GM18505 (cell line): ENCODE measurements around the gene PPP2R1B.
A peak's percentile ranks its signal among the peaks of the same experiment; 100 is the strongest.
"Not testable (repeated sequence)": the region's sequence is repeated elsewhere in the genome, so short reads cannot be mapped to it uniquely, and the experiment has no call there.

Experiments
- ATAC-seq: cut with Tn5 transposase; IDR thresholded peaks from one replicate; pipeline ENCODE4 v1.9.1; 2021; ENCODE audit not compliant: unreplicated experiment
- POLR2A ChIP-seq: IDR thresholded peaks from 4 replicates; pipeline ENCODE4 v1.6.1; 2011; ENCODE audit warnings: borderline replicate concordance; ENCODE audit not compliant: insufficient read depth, insufficient read length; ENCODE audit errors: extremely low read depth

The PPP2R1B gene

GRCh38 chr11:111720801-111721494 lies 45.2 kb downstream of the PPP2R1B start:
- TF ChIP-seq POLR2A: no peak
- ATAC-seq: no peak

DNA sequence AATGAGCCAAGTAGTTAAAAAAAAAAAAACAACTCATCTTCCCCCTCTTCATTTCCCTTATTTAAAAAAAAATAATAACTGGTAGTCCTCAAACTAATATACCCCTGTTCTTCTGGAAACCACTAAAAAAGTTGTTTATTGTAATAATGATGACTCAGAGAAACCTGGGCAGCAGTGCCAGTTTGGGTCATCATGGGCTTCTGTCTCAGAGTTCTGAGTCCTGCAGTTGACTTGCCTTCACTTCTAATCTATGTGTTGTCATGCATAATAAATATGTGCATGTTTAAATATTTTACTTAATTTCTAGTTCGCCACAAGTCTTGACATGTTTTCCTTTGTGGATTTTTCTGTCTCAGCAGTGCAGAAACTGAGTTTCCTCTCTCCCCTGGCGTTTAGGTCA lies 46.8 kb downstream of the PPP2R1B start:
- ATAC-seq: no peak
- no peak for TF ChIP-seq POLR2A

DNA sequence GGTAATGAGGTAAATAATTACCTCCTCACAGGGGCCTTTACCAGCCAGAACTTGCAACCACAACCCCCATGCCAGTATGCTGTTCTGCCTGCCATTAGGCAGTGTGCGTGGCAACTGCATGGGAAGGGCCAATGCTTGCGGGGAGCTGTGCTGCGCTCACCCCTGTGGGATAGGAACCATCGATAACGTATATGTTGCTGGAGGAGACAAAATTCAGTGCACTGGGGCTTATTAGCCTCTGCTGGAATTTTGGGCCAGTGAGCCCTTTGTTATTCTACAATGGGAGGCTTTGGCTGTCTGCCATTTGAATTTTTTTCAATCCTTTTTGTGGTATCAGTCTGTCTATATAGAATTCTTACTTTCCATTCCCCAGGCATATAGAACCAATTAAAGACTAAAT lies 47.3 kb downstream of the PPP2R1B start:
- TF ChIP-seq POLR2A: no peak
- no peak for ATAC-seq

GRCh38 chr11:111718436-111718835 lies 47.8 kb downstream of the PPP2R1B start:
- no peak for ATAC-seq
- TF ChIP-seq POLR2A: no peak

DNA sequence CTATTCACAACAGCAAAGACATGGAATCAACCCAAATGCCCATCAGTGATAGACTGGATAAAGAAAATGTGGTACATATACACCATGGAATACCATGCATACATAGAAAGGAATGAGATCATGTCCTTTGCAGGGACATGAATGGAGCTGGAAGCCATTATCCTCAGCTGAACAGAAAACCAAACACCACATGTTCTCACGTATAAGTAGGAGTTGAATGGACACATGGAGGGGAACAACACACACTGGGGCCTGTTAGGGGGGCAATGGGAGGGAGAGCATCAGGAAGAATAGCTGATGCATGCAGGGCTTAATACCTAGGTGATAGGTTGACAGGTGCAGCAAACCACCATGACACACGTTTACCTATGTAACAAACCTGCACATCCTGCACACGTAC lies 48.5 kb downstream of the PPP2R1B start:
- ATAC-seq: not testable (repeated sequence)

DNA sequence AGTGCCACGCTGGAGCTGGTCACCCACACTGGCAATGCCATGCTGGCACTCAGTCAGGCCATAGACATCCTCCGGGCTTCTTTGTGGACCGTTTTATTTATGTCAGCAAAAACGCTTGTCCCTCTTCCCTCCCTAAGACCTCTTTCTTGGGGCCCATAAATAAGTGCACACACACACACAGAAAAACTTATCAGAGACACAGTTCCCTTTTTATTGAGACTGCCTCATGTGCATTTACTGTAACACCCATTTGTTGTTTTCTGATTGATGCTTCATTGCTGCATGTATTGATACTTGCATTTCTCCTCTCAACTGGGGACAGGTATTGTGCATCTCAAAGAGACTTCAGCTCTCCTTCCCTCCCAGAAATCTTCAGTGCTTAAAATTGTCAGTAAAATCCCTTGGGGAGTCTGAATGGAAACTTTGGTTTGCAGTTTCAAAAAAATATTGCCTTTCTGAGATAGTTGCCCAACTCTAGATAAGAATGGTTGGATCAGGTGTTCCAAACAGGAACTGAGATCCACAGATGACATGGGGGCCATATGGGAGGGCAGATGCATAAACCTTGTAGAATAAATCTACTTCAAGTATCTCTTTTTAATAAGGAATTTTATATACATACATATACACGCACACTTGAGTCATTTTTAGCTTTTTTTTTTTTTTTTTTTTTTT lies 50.9 kb downstream of the PPP2R1B start:
- no peak for ATAC-seq

DNA sequence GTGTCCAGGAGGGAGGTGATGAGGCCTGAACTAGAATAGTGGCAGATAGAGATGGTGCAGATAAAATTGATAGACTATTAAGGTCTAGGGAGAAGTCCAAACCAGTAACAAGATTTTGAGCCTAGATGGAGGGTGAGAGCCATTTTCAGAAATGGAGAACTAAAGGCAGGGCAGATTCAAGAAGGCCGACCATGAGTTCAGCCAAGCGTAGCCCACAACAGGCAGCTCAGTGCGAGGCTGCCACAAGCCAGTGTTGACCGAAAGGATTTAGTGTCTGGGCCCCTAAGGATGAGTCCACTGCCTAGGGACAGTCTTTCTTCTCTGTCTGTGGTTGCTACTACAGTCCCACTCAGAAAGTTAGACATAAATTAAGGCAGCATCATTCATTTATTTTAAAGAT lies 51.7 kb downstream of the PPP2R1B start:
- ATAC-seq: no peak
- TF ChIP-seq POLR2A: no peak

More for the DNA sequence above, 50.9 kb downstream of the PPP2R1B start:
- no peak for TF ChIP-seq POLR2A

DNA sequence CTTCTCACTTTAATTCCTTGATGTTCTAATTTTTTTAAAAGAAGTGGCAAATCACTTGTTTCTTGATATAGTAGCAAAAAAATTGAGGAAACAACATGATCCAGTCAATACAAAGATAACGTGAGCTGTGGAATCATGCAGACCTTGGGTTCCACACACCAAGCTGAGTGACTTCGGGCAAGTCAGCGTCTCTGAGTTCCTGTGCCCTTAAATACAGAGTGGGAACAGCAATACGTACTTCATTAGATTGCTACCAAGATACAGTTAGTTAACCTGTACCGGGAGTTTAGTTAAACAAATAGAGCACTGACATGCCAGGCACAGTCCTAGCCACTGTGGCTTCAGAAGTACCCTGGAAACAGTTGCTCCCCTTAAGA lies 58.5 kb downstream of the PPP2R1B start:
- TF ChIP-seq POLR2A: no peak
- no peak for ATAC-seq

- no peak for ATAC-seq
- TF ChIP-seq POLR2A: no peak
Measured at GRCh38 chr11:111707039-111707690, 59.0 kb downstream of the PPP2R1B start.

DNA sequence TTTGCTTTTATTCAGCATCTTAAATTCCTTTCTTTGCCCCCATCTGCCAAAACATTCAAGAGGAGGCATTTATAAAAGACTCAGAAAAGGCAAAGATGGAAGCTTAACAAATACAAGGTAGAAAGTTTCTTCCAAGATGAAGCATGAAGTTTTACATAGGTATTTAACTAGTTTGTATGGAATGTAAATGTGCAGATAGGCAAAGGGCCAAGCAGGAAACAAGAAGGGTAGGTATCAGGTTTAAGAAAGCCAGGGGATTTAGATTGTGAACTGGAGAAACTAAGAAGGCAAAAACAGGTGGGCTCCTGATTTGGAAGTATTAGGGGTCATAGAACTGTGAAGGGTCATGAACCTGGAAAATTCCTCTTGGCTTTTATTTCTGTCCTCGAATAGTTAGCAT lies 62.6 kb downstream of the PPP2R1B start:
- TF ChIP-seq POLR2A: no peak
- ATAC-seq: no peak

- ATAC-seq: no peak
- TF ChIP-seq POLR2A: no peak
Measured at GRCh38 chr11:111702623-111703022, 63.6 kb downstream of the PPP2R1B start.

DNA sequence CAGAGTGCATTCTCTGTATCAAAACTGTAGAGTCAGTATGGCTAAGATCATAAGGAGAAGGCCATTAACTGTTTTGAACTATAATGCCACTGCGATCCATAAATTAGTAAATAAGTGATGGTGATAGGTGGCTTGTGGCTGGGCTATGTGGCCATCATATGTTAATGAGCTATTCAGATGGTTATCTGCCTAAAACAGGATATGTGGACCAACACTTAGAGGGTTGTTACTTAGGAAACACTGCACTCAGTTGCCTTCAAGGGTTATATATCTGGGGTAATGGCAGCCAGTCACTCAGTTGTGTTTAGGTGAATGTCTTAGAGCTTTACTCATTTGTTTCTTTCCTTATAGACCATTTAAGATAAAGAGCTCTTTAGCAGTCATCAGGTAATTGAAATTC lies 66.0 kb downstream of the PPP2R1B start:
- no peak for TF ChIP-seq POLR2A
- ATAC-seq: no peak

DNA sequence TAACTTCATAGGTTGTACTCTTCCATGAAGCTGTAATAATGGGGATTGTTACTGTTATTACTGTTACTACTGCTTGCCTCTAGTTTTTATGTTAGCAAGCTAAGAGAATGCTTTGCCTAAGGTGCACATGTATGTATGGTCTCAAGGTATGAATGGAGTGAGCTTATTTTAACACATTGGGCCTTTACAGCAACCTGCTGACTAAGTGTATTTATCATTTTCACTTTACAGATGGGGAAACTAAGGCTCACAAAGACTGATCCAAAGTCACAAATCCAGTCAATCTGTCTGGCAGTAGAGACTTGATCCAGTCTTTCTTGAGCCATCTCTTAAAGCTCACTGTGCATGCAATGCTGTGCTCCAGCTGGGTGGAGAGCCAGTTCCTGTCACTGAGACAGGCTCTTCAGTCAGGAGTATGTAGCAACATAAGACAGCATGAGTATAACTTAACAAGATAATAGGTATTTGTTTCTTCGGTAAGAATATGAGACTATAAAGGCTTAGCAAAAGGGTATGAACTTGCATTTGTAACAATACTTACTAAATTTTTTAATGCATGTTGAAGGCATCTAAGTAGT lies 66.5 kb downstream of the PPP2R1B start:
- no peak for ATAC-seq
- no peak for TF ChIP-seq POLR2A

DNA sequence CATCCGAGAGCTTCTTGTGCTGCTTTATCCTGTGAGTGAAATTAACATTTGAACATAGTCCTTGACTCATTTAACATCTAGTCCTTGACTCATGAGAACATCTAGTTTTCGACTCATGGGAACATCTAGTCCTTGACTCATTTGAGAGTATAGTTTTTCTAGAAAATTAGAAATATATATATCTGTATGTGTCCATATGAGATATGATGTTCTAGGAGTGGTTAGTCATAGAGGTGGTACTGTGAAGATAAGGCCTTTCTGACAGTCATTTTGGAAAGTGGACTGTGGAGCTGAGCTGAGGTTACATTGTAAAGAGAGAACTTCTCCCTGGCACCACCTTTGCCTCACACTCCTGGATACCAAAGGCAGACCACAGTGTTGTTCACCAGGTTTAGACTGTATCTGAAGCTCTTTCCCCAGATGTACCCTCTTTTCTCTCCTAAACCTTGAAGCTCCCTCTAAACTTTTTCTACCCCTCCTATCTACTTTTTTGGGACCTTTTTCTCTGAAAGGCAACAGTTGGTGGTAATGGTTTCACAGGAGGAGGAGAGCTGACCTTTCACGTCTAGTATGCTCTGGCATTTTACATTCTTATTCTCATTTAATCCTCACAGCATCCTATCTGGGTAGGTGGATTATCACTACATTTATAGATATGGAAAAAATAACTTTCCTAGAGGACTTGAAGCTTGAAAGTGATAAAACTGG lies 67.2 kb downstream of the PPP2R1B start:
- no peak for ATAC-seq
- no peak for TF ChIP-seq POLR2A

- no peak for TF ChIP-seq POLR2A
- ATAC-seq: peak; percentile 68
Measured at GRCh38 chr11:111697933-111698371, 68.2 kb downstream of the PPP2R1B start.
